Keratinocyte (primary cell): ENCODE data around the gene MRPL28. TPM values are rescaled to one million over a fixed set of nuclear protein-coding genes. Genes with fewer than 3 reads are reported as not detected.

Experiments
- DNase-seq: peaks from one replicate; pipeline ENCODE4 v3.0.0-alpha.2; 2011; ENCODE audit warnings: low read depth, missing footprints, low spot score
- FAIRE-seq: peaks from 2 replicates; lab custom pipeline; 2011; peaks lifted over from hg19 to GRCh38; lab: Jason Lieb, UNC
- H2AFZ ChIP-seq: 2 replicates; pipeline ENCODE4 v1.6.0; 2012; ENCODE audit warnings: low read length, control low read depth, inconsistent platforms; ENCODE audit not compliant: control insufficient read depth
- H3K27ac ChIP-seq: 2 replicates; pipeline ENCODE4 v1.5.1; 2011; ENCODE audit warnings: low read length; ENCODE audit not compliant: control insufficient read depth, insufficient read depth
- H3K27me3 ChIP-seq: 3 replicates; pipeline ENCODE4 v1.6.0; 2011; ENCODE audit warnings: low read length; ENCODE audit not compliant: control insufficient read depth, insufficient read depth; ENCODE audit errors: extremely low read depth
- H3K36me3 ChIP-seq, 2 experiments: 2 replicates in 1 of 2; 3 replicates in 1 of 2; pipeline ENCODE4 v1.5.1; 2011; ENCODE audit warnings: low read length in 2 of 2, mild to moderate bottlenecking in 1 of 2; ENCODE audit not compliant: control insufficient read depth in 2 of 2, insufficient read depth in 2 of 2; ENCODE audit errors: extremely low read depth in 1 of 2
- H3K4me1 ChIP-seq: 3 replicates; pipeline ENCODE4 v1.5.1; 2011; ENCODE audit warnings: low read length; ENCODE audit not compliant: control insufficient read depth, insufficient read depth; ENCODE audit errors: extremely low read depth
- H3K4me2 ChIP-seq: 3 replicates; pipeline ENCODE4 v1.6.0; 2011; ENCODE audit warnings: low read depth, low read length; ENCODE audit not compliant: control insufficient read depth, insufficient read depth; ENCODE audit errors: extremely low read depth
- H3K4me3 ChIP-seq, 3 experiments: fragments of 200-600 bp in 1 of 3; sonication (generic) in 1 of 3; 2 replicates in 2 of 3; 3 replicates in 1 of 3; pipeline ENCODE4 v1.5.1; 2011 to 2016; ENCODE audit warnings: low read length in 3 of 3, mild to moderate bottlenecking in 3 of 3, control low read depth in 2 of 3, inconsistent platforms in 1 of 3, low read depth in 1 of 3, mixed read lengths in 1 of 3, mixed run types in 1 of 3, moderate library complexity in 1 of 3; ENCODE audit not compliant: control insufficient read depth in 2 of 3, insufficient read depth in 2 of 3; ENCODE audit errors: extremely low read depth in 1 of 3
- H3K79me2 ChIP-seq: 2 replicates; pipeline ENCODE4 v1.6.0; 2012; ENCODE audit warnings: low read length; ENCODE audit not compliant: control insufficient read depth, insufficient read depth
- H3K9ac ChIP-seq: 3 replicates; pipeline ENCODE4 v1.6.0; 2011; ENCODE audit warnings: low read length; ENCODE audit not compliant: control insufficient read depth, insufficient read depth; ENCODE audit errors: extremely low read depth
- H3K9me1 ChIP-seq: 3 replicates; pipeline ENCODE4 v1.6.0; 2011; ENCODE audit warnings: low read length; ENCODE audit not compliant: control insufficient read depth, insufficient read depth; ENCODE audit errors: extremely low read depth
- H3K9me3 ChIP-seq: 2 replicates; pipeline ENCODE4 v1.5.1; 2012; ENCODE audit warnings: low read depth, low read length; ENCODE audit not compliant: control insufficient read depth
- H4K20me1 ChIP-seq: 3 replicates; pipeline ENCODE4 v1.6.0; 2011; ENCODE audit warnings: low read length; ENCODE audit not compliant: control insufficient read depth, insufficient read depth; ENCODE audit errors: extremely low read depth
- CTCF ChIP-seq, 3 experiments: IDR thresholded peaks in 1 of 3; conservative IDR thresholded peaks in 1 of 3; optimal IDR thresholded peaks in 1 of 3; 2 replicates in 2 of 3; 3 replicates in 1 of 3; pipeline versions ENCODE3 to v1.5.1; 2011; ENCODE audit warnings: low read length in 3 of 3, mild to moderate bottlenecking in 3 of 3, moderate library complexity in 2 of 3, control low read depth in 1 of 3, inconsistent platforms in 1 of 3; ENCODE audit not compliant: insufficient read depth in 2 of 3; ENCODE audit errors: extremely low read depth in 1 of 3
- EZH2 ChIP-seq: IDR thresholded peaks from one replicate; pipeline ENCODE4 v1.6.1; 2012; ENCODE audit warnings: inconsistent platforms, mild to moderate bottlenecking, low read length, moderate library complexity
- dilution Hi-C: fragments of 300-500 bp; cut with MboI; formaldehyde crosslinking; loops from one replicate; pipeline ENCODE4 v1.7.0; 2020; ENCODE audit warnings: low sequenced_read_pairs; ENCODE audit not compliant: extremely low pct_ligation_motif_present
- polyA plus RNA-seq, 5 experiments: library from polyadenylated mRNA; depleted of rRNA in 3 of 5; stranded (reverse) in 3 of 5; stranded (forward) in 1 of 5; unstranded in 1 of 5; fragments of >200 nt; gene quantifications; 1 replicate in 1 of 5; 2 replicates in 3 of 5; 3 replicates in 1 of 5; pipeline versions ENCODE4 v1.2.1 to v1.2.3, GENCODE V29; 2011 to 2012; ENCODE audit warnings: missing spikeins in 2 of 5, low read depth in 1 of 5, low replicate concordance in 1 of 5

MRPL28 gene
- polyA plus RNA-seq, 1 donor (not counting 4 experiments of a cell fraction or from before 2014, with no cell fraction given): 115 TPM

- FAIRE-seq (no peak), DNase-seq (no peak)
- Histone ChIP-seq H3K27ac (no peak overlapping the region), H3K9me3 (no peaks in the 10 kb centered on the region), H3K79me2 (peaks cover 86% of the 10 kb centered on the region), H2AFZ (no peak overlapping the region), H3K9me1 (no peaks in the 10 kb centered on the region), H3K36me3 (peaks cover 7 to 20% of the 10 kb centered on the region in 2 experiments), H3K4me3 (no peak overlapping the region), H3K27me3 (no peaks in the 10 kb centered on the region), H3K9ac (no peak overlapping the region), H3K4me1 (peaks cover 5% of the 10 kb centered on the region), H4K20me1 (peaks cover 36% of the 10 kb centered on the region), H3K4me2 (no peak overlapping the region)
- dilution Hi-C loops: no loop called here
- TF ChIP-seq EZH2: no peak
Measured at GRCh38 chr16:322476-323143, 47.7 kb downstream of the MRPL28 start.

- dilution Hi-C loops: no loop called here
- no peak overlapping the region for H3K4me3 ChIP-seq
- H2AFZ ChIP-seq: no peak overlapping the region
- H3K9ac ChIP-seq: no peak overlapping the region
- H3K9me1 ChIP-seq: no peaks in the 10 kb centered on the region
- H3K4me2 ChIP-seq: no peak overlapping the region
- no peaks in the 10 kb centered on the region for H3K27me3 ChIP-seq
- DNase-seq (no peak), FAIRE-seq (no peak)
- H3K4me1 ChIP-seq: peaks cover 5% of the 10 kb centered on the region
- no peak overlapping the region for H3K27ac ChIP-seq
- no peaks in the 10 kb centered on the region for H3K9me3 ChIP-seq
- peaks cover 88% of the 10 kb centered on the region for H3K79me2 ChIP-seq
- TF ChIP-seq EZH2 (no peak), CTCF (optimal IDR thresholded peaks at IDR 0.05 in 1 of 3, IDR thresholded peaks at IDR 0.05 in 1 of 3, conservative IDR thresholded peaks at IDR 0.05 in 1 of 3; ENCODE audit: extremely low read depth in 1 of 3, insufficient read depth in 2 of 3, low read length in 3 of 3) (no peak)
- H3K36me3 ChIP-seq: peaks cover 7 to 20% of the 10 kb centered on the region in 2 experiments
- H4K20me1 ChIP-seq: peaks cover 31% of the 10 kb centered on the region
Measured at GRCh38 chr16:321532-321931, 48.8 kb downstream of the MRPL28 start.

- no peak overlapping the region for H2AFZ ChIP-seq
- no peaks in the 10 kb centered on the region for H3K9me1 ChIP-seq
- H3K27ac ChIP-seq: no peak overlapping the region
- H3K36me3 ChIP-seq: peaks cover 5 to 19% of the 10 kb centered on the region in 2 experiments
- DNase-seq (no peak), FAIRE-seq (no peak)
- peaks cover 85% of the 10 kb centered on the region for H3K79me2 ChIP-seq
- no peak overlapping the region for H3K4me3 ChIP-seq
- H3K27me3 ChIP-seq: no peaks in the 10 kb centered on the region
- no peak overlapping the region for H3K4me2 ChIP-seq
- dilution Hi-C loops: no loop called here
- H3K4me1 ChIP-seq: peaks cover 3% of the 10 kb centered on the region
- H4K20me1 ChIP-seq: peaks cover 32% of the 10 kb centered on the region
- no peak overlapping the region for H3K9ac ChIP-seq
- TF ChIP-seq CTCF (optimal IDR thresholded peaks at IDR 0.05 in 1 of 3, IDR thresholded peaks at IDR 0.05 in 1 of 3, conservative IDR thresholded peaks at IDR 0.05 in 1 of 3; ENCODE audit: extremely low read depth in 1 of 3, insufficient read depth in 2 of 3, low read length in 3 of 3): no peak
- no peak for TF ChIP-seq EZH2
- no peaks in the 10 kb centered on the region for H3K9me3 ChIP-seq
Measured at GRCh38 chr16:320206-320605, 50.1 kb downstream of the MRPL28 start.
